Adrenal gland (tissue), 12 donors: ENCODE results near the gene AKT3. TPM values are rescaled to one million over a fixed set of nuclear protein-coding genes. Genes with fewer than 3 reads are reported as not detected.

Source experiments
- DNase-seq, 7 donors: peaks; one replicate each; pipeline ENCODE4 v3.0.0-alpha.2; 2019 to 2020
- H3K27ac ChIP-seq, 5 donors: fragments of 200-600 bp; sonication (generic) in 4 of 5; 1 replicate in 3 of 5; 2 replicates in 2 of 5; pipeline versions ENCODE4 v1.5.1 to v1.8.0; 2016 to 2020; ENCODE audit warnings: mild to moderate bottlenecking in 1 of 5
- H3K27me3 ChIP-seq: fragments of 200-600 bp; 2 replicates; pipeline ENCODE4 v1.8.0; 2021
- H3K36me3 ChIP-seq, 2 donors: fragments of 200-600 bp; replicated peaks in 1 of 2; 1 replicate in 1 of 2; 2 replicates in 1 of 2; pipeline versions ENCODE4 v1.5.1 to v1.8.0; 2018 to 2022
- H3K4me1 ChIP-seq, 2 donors: fragments of 200-600 bp; replicated peaks in 1 of 2; 1 replicate in 1 of 2; 2 replicates in 1 of 2; pipeline versions ENCODE4 v1.5.1 to v1.8.0; 2018 to 2021
- H3K4me3 ChIP-seq, 4 donors: fragments of 200-600 bp; sonication (generic) in 3 of 4; one replicate each; pipeline ENCODE4 v1.5.1; 2016 to 2018
- H3K9me3 ChIP-seq, 3 donors: fragments of 200-600 bp; sonication (generic) in 1 of 3; replicated peaks in 1 of 3; 1 replicate in 2 of 3; 2 replicates in 1 of 3; pipeline versions ENCODE4 v1.5.1 to v1.8.0; 2016 to 2021
- POLR2A ChIP-seq, 2 donors: fragments of 450-650 bp; IDR thresholded peaks; one replicate each; pipeline ENCODE4 v1.6.1; 2017; ENCODE audit warnings: antibody characterized with exemption in 2 of 2, mild to moderate bottlenecking in 2 of 2, moderate library complexity in 1 of 2
- WGBS, 4 donors: extraction: QIAGEN DNeasy Blood & Tissue Kit in 2 of 4; methylation state at CpG; one replicate each; pipeline versions ENCODE4 v1.1.5 to v1.1.7; 2013 to 2017; 5-methylcytosine and 5-hydroxymethylcytosine counted together
- intact Hi-C, 2 donors: fragments of 100-400 bp; cut with DNase I; formaldehyde crosslinking; loops; one replicate each; pipeline versions ENCODE4 v1.14.1 to v1.15.0; 2022 to 2023
- polyA plus RNA-seq, 3 donors: library from polyadenylated mRNA; stranded (reverse); fragments of 200-250 nt in 2 of 3; fragments of 350-450 nt in 1 of 3; fragmentation: Illumina TruSeq in 1 of 3; extraction: RNeasy Lipid Tissue Mini Kit (QIAGEN cat#74804) in 1 of 3; gene quantifications; one replicate each; pipeline ENCODE4 v1.2.3, GENCODE V29; 2013 to 2014
- total RNA-seq, 9 donors: library from RNA; depleted of rRNA in 4 of 9; stranded (reverse); fragments of >200 nt in 4 of 9; fragments of 120-200 nt in 1 of 9; fragmentation: NEBNext Ultra II Directional in 1 of 9; extraction: Animal tissue kit (Norgen Biotek cat#: 25700) in 1 of 9; gene quantifications; one replicate each; pipeline versions ENCODE4 v1.1.0 to v1.2.4, GENCODE V29; 2013 to 2023
- TF ChIP-seq, protein P1 (sequence below), 6 experiments: fragments of 450-650 bp in 4 of 6; fragments of 200-600 bp in 2 of 6; sonication (generic) in 1 of 6; IDR thresholded peaks; 1 replicate in 5 of 6; 2 replicates in 1 of 6; pipeline versions ENCODE4 v1.5.1 to v1.8.0; 2016 to 2021; ENCODE audit warnings: antibody characterized with exemption in 6 of 6, mild to moderate bottlenecking in 2 of 6, moderate library complexity in 1 of 6
- donor health status: healthy with polysubstance abuse.
- donor health status: Bipolar disorder and iron deficiency.
- donor health status: DM: yes; HTN: yes; CAD: no.
- donor health status: DM: no; HTN: no; CAD: no.
- donor health status: DM: no; HTN: no; CAD: no.
- donor health status: DM: yes; HTN: yes; CAD: no.

Gene AKT3
- total and polyA plus RNA-seq, 12 donors, result 11.4 to 82.3 (median 32.4) TPM

DNA sequence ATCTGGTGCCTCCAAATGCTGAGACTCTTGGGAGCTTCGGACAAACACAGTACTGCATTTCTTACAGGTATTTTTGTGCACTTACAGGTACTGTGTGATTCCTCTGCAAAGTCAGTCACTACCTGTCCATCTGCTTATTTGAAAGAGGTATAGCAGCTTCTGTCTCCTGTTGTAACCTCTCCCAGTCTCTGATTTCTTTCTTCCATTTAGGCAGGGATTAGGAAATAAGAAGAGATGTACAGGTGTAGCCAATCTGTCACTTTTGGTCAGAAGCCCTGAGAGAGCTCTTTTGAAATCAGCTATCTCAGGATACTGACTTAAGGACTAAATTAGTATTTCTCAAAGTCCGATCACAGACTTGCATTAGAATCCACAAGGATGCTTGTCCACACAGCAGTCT, 54.0 kb downstream of the AKT3 start:
- WGBS, 4 donors, result 95 to 100% (median 97%) methylated on average over 2 of the region's 2 CpGs
- no peaks in the 10 kb centered on the region for H3K36me3 ChIP-seq
- TF ChIP-seq, protein P1, sequence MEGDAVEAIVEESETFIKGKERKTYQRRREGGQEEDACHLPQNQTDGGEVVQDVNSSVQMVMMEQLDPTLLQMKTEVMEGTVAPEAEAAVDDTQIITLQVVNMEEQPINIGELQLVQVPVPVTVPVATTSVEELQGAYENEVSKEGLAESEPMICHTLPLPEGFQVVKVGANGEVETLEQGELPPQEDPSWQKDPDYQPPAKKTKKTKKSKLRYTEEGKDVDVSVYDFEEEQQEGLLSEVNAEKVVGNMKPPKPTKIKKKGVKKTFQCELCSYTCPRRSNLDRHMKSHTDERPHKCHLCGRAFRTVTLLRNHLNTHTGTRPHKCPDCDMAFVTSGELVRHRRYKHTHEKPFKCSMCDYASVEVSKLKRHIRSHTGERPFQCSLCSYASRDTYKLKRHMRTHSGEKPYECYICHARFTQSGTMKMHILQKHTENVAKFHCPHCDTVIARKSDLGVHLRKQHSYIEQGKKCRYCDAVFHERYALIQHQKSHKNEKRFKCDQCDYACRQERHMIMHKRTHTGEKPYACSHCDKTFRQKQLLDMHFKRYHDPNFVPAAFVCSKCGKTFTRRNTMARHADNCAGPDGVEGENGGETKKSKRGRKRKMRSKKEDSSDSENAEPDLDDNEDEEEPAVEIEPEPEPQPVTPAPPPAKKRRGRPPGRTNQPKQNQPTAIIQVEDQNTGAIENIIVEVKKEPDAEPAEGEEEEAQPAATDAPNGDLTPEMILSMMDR (IDR thresholded peaks at IDR 0.05), result no peak
- no peak for TF ChIP-seq POLR2A (IDR thresholded peaks at IDR 0.05)
- no peaks in the 10 kb centered on the region for H3K27me3 ChIP-seq
- DNase-seq, result no peak
- peaks cover 0 to under 1% (median 0%) of the 10 kb centered on the region in 3 donors for H3K9me3 ChIP-seq
- peaks cover 20 to 39% of the 10 kb centered on the region in 2 donors for H3K4me1 ChIP-seq
- H3K27ac ChIP-seq, result no peak overlapping the region
- intact Hi-C loops, result no loop called here
- no peak overlapping the region for H3K4me3 ChIP-seq

DNA sequence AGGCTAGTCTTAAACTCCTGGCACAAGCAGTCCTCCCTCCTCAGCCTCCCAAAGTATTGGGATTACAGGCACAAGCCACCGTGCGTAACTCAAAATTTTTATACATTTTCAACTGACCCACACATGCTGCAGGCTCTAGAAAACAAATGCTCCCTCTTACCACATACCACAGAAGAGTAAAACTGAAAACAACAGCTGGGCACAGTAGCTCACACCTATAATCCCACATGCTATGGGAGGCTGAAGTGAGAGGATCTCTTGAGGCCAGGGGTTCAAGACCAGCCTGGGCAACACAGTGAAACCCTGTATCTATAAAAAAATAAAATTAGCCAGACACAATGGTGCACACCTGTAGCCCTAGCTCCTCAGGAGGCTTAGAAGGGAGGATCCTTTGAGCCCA, 56.7 kb downstream of the AKT3 start:
- Histone ChIP-seq H3K9me3 (no peaks in the 10 kb centered on the region), H3K36me3 (no peaks in the 10 kb centered on the region), H3K4me3 (no peak overlapping the region), H3K4me1 (peaks cover 28 to 39% of the 10 kb centered on the region in 2 donors), H3K27ac (peak overlapping the region in 1 of 5 donors; percentile 77), H3K27me3 (no peaks in the 10 kb centered on the region)
- intact Hi-C loops, result no loop called here
- TF ChIP-seq, protein P1 (IDR thresholded peaks at IDR 0.05), result no peak
- no peak for TF ChIP-seq POLR2A (IDR thresholded peaks at IDR 0.05)
- WGBS, 4 donors, result 94 to 100% (median 96%) methylated on average over 2 of the region's 2 CpGs
- DNase-seq, result no peak

DNA sequence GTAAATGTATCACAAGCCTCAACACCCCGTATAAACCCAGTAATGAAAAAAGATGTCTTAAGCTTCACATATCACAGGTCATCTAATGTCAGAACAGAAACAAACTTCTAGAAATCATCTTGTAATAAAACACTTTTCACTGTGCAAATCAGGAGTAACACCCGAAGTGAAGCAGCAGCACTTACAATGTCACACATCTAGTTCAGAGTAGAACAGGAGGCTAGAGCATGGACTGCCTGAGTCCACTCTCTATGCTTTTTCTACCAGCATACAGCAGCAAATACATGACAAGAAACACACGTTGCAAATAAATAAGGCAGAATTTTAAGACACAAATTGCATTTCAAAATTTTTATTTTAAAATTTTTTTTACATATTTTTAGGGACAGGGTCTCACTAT, 57.2 kb downstream of the AKT3 start:
- 37 to 45% (median 39%) methylated on average over 3 of the region's 3 CpGs for WGBS, 4 donors
- intact Hi-C loops, result no loop called here
- peaks cover 28 to 39% of the 10 kb centered on the region in 2 donors for H3K4me1 ChIP-seq
- no peaks in the 10 kb centered on the region for H3K36me3 ChIP-seq
- peak overlapping the region in 4 of 5 donors; percentile 29 to 77 (median 54) for H3K27ac ChIP-seq
- no peaks in the 10 kb centered on the region for H3K9me3 ChIP-seq
- H3K4me3 ChIP-seq, result no peak overlapping the region
- DNase-seq, result no peak
- H3K27me3 ChIP-seq, result no peaks in the 10 kb centered on the region
- TF ChIP-seq POLR2A (IDR thresholded peaks at IDR 0.05), result no peak
- TF ChIP-seq, protein P1 (IDR thresholded peaks at IDR 0.05), result no peak

DNA sequence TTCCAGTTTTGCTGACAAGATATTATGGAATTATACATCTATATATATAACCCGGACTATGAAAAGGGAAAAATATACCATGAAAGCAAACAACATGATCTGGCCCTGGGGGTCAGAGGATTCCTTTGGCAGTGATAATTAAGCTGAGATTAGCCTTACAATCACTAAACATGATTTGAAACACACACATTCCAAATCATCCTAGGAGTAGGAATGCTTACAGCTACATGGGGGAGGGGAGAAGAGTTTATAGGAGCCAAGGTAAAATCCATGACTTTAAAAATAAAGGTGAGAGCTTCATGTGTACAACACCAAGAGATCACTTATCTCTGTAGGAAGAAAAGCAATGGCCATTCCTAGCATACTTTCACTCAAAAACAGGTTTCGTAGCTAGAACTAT, 57.6 kb downstream of the AKT3 start:
- 30 to 43% (median 41%) methylated on average over 2 of the region's 2 CpGs for WGBS, 4 donors

More for the DNA sequence above, 57.6 kb downstream of the AKT3 start:
- Histone ChIP-seq H3K4me3 (peak overlapping the region in 1 of 4 donors; percentile 19), H3K9me3 (no peaks in the 10 kb centered on the region), H3K36me3 (no peaks in the 10 kb centered on the region), H3K4me1 (peaks cover 28 to 39% of the 10 kb centered on the region in 2 donors), H3K27ac (peak overlapping the region; percentile 29 to 77 (median 44)), H3K27me3 (no peaks in the 10 kb centered on the region)
- intact Hi-C loops, result no loop called here
- no peak for DNase-seq
- TF ChIP-seq, protein P1 (IDR thresholded peaks at IDR 0.05), result no peak
- TF ChIP-seq POLR2A (IDR thresholded peaks at IDR 0.05), result no peak
